ENCODE results near the gene SIRPB1. TPM values are rescaled to one million over a fixed set of nuclear protein-coding genes. Genes with fewer than 3 reads are reported as not detected.

The SIRPB1 gene
- total and polyA plus RNA-seq, 2 experiments from 2014 or later: 0.54 TPM; not detected in 1

DNA sequence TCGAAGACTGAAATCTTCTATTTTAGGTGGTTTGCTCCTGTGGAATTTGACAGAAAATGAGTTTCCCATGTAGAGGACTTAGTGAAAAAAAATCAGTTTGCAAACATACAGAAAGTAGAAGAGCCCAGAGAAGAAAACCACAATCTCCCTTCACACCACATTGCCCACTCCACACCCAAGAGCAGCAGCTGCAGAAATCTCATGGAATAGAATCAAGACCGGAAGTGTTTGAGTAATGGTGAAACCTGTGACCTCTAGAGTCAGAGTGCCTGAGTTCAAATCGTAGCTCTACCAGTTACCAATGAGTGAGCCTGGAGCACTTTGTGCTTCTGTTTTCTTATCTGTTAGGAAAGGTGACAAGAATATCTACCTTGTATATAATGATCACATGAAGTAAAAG, 33.2 kb upstream of the SIRPB1 start:
- in situ Hi-C loops (cut with MboI): no loop called here
- Histone ChIP-seq H3K4me3 (no peak overlapping the region), H4K20me1 (ENCODE audit: insufficient read depth) (no peaks in the 10 kb centered on the region), H3K9ac (no peak overlapping the region), H3K36me3 (ENCODE audit: low read depth) (no peaks in the 10 kb centered on the region), H3K4me1 (ENCODE audit: insufficient read depth) (no peaks in the 10 kb centered on the region), H3K9me3 (ENCODE audit: low read depth) (no peaks in the 10 kb centered on the region), H3K79me2 (ENCODE audit: insufficient read depth) (no peaks in the 10 kb centered on the region), H2AFZ (no peak overlapping the region), H3F3A (ENCODE audit: insufficient read depth) (no peaks in the 10 kb centered on the region), H3K9me2 (ENCODE audit: insufficient read depth) (no peaks in the 10 kb centered on the region), H3K27ac (no peak overlapping the region), H3K27me3 (replicated peaks; ENCODE audit: insufficient read depth) (peaks cover 19% of the 10 kb centered on the region), H3K4me2 (ENCODE audit: unreplicated experiment) (no peak overlapping the region)
- 29 to 37% methylated on average over 3 of the region's 3 CpGs for WGBS, 2 experiments (ENCODE audit: low coverage in 1 of 2, low lambda C conversion rate in 2 of 2, missing lambda C conversion rate in 2 of 2)
- TF ChIP-seq EZH2 (IDR thresholded peaks at IDR 0.05; ENCODE audit: insufficient read depth, poor library complexity, severe bottlenecking) (no peak), EZH2phosphoT487 (IDR thresholded peaks at IDR 0.05; ENCODE audit: insufficient read depth, low read depth) (no peak)
- no peak for DNase-seq

DNA sequence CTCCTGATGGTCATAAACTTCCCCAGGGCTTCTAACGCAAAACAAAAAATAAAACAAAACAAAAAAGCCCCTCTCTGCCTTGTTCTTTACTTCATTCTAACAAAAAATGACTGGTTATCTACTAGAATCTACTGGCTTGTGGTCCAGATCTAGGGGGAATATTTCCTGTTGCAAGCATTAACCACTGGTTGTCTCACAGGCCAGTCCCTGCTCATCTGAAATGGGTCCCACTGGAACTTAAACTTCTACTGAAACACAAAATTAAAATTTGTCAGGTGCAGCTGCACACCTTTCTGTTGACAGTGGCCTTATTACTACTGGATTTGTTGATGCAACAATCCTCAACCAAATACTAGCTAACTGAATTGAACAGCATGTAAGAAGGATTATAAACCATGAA, 32.3 kb upstream of the SIRPB1 start:
- no peaks in the 10 kb centered on the region for H3K79me2 ChIP-seq (ENCODE audit: insufficient read depth)
- in situ Hi-C loops (cut with MboI): no loop called here
- 19 to 31% methylated on average over 1 of the region's 1 CpG for WGBS, 2 experiments (ENCODE audit: low coverage in 1 of 2, low lambda C conversion rate in 2 of 2, missing lambda C conversion rate in 2 of 2)
- H3K9ac ChIP-seq: no peak overlapping the region
- no peaks in the 10 kb centered on the region for H3K36me3 ChIP-seq (ENCODE audit: low read depth)
- H3K4me2 ChIP-seq (ENCODE audit: unreplicated experiment): no peak overlapping the region
- H3K4me1 ChIP-seq (ENCODE audit: insufficient read depth): no peaks in the 10 kb centered on the region
- no peaks in the 10 kb centered on the region for H3K9me3 ChIP-seq (ENCODE audit: low read depth)
- TF ChIP-seq EZH2 (IDR thresholded peaks at IDR 0.05; ENCODE audit: insufficient read depth, poor library complexity, severe bottlenecking) (no peak), EZH2phosphoT487 (IDR thresholded peaks at IDR 0.05; ENCODE audit: insufficient read depth, low read depth) (no peak)
- no peak overlapping the region for H3K27ac ChIP-seq
- DNase-seq: no peak
- H4K20me1 ChIP-seq (ENCODE audit: insufficient read depth): no peaks in the 10 kb centered on the region
- H3K4me3 ChIP-seq: no peak overlapping the region
- no peaks in the 10 kb centered on the region for H3K9me2 ChIP-seq (ENCODE audit: insufficient read depth)
- H3F3A ChIP-seq (ENCODE audit: insufficient read depth): no peaks in the 10 kb centered on the region
- no peak overlapping the region for H2AFZ ChIP-seq
- H3K27me3 ChIP-seq (replicated peaks; ENCODE audit: insufficient read depth): peaks cover 26% of the 10 kb centered on the region

DNA sequence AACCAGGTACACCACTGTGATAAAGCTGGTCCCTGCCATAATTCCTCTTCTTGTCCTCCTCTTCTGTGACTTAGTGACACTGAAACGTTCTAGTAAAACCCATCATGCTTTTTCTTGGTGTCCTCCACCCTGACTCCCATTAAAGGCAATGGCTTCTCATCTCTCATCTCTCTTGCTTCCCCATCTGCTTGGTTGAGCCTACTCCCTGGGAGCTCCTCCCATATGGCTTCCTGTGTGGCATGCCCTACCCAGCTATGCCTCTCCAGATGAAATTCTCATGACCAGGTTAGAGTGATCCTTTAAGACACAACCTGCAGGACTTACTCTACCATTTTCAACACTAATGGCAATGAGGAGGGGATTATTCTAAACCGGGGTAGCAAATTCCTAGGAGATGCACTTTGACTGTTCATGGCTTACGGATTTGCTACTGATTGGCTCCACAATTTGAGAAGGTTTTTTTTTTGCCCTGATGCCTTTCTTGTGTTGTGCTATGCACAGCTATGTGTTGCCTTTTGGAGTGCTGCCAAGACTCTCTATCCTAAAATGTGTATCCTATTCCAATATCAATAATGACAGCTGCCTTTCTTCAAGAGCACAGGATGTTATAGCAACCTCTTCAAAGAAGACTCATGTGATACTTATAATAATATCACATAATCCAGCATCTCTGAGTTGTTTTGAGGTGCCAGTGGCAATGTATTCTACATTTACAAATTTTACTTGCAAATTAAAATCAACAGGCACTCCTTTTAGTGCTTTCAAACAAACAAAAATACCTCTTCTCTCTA, 31.7 kb upstream of the SIRPB1 start:
- DNase-seq: no peak
- Histone ChIP-seq H3K4me3 (no peak overlapping the region), H3K27ac (no peak overlapping the region), H4K20me1 (ENCODE audit: insufficient read depth) (no peaks in the 10 kb centered on the region), H3K9ac (no peak overlapping the region), H2AFZ (no peak overlapping the region), H3F3A (ENCODE audit: insufficient read depth) (no peaks in the 10 kb centered on the region), H3K4me2 (ENCODE audit: unreplicated experiment) (no peak overlapping the region), H3K79me2 (ENCODE audit: insufficient read depth) (no peaks in the 10 kb centered on the region), H3K36me3 (ENCODE audit: low read depth) (no peaks in the 10 kb centered on the region), H3K9me3 (ENCODE audit: low read depth) (no peaks in the 10 kb centered on the region), H3K9me2 (ENCODE audit: insufficient read depth) (no peaks in the 10 kb centered on the region), H3K4me1 (ENCODE audit: insufficient read depth) (no peaks in the 10 kb centered on the region), H3K27me3 (replicated peaks; ENCODE audit: insufficient read depth) (peaks cover 26% of the 10 kb centered on the region)
- TF ChIP-seq EZH2phosphoT487 (IDR thresholded peaks at IDR 0.05; ENCODE audit: insufficient read depth, low read depth) (no peak), EZH2 (IDR thresholded peaks at IDR 0.05; ENCODE audit: insufficient read depth, poor library complexity, severe bottlenecking) (no peak)
- in situ Hi-C loops (cut with MboI): no loop called here
- WGBS, 2 experiments (ENCODE audit: low coverage in 1 of 2, low lambda C conversion rate in 2 of 2, missing lambda C conversion rate in 2 of 2): 22% methylated on average over 3 of the region's 3 CpGs

DNA sequence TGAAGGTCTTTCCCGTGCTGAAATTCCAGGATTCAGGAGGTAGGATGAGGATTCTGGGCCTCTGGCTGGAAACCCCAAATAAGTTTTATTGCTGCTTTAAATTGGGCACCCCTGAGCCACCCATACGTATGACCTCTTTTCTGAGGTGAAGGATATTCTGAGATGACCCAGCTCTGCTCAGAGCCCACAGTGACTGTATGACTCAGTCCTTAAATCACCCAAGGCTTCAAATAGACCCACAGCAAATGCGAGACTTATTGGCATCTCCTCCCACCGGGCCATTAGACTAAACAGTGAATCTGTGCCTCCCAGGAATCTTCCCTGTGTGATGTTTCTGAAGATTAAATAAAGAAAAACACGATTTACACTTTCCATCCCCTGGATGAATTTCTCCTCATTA, 28.3 kb upstream of the SIRPB1 start:
- TF ChIP-seq EZH2phosphoT487 (IDR thresholded peaks at IDR 0.05; ENCODE audit: insufficient read depth, low read depth): no peak
- no peak for TF ChIP-seq EZH2 (IDR thresholded peaks at IDR 0.05; ENCODE audit: insufficient read depth, poor library complexity, severe bottlenecking)
- Histone ChIP-seq H3K27me3 (replicated peaks; ENCODE audit: insufficient read depth) (peaks cover 46% of the 10 kb centered on the region), H3K27ac (no peak overlapping the region), H3K9ac (no peak overlapping the region), H3K79me2 (ENCODE audit: insufficient read depth) (no peaks in the 10 kb centered on the region), H3K36me3 (ENCODE audit: low read depth) (no peaks in the 10 kb centered on the region), H3K4me1 (ENCODE audit: insufficient read depth) (no peaks in the 10 kb centered on the region), H4K20me1 (ENCODE audit: insufficient read depth) (no peaks in the 10 kb centered on the region), H3K9me3 (ENCODE audit: low read depth) (no peaks in the 10 kb centered on the region), H3K4me2 (ENCODE audit: unreplicated experiment) (no peak overlapping the region), H2AFZ (no peak overlapping the region), H3K9me2 (ENCODE audit: insufficient read depth) (no peaks in the 10 kb centered on the region), H3F3A (ENCODE audit: insufficient read depth) (no peaks in the 10 kb centered on the region), H3K4me3 (no peak overlapping the region)
- in situ Hi-C loops (cut with MboI): loop anchor here (25.0 kb wide), 1 partner anchor 111 kb away; no protein-coding TSS in a partner anchor
- 22 to 24% methylated on average over 5 of the region's 5 CpGs for WGBS, 2 experiments (ENCODE audit: low coverage in 1 of 2, low lambda C conversion rate in 2 of 2, missing lambda C conversion rate in 2 of 2)
- DNase-seq: peak; percentile 39
